GM12878 (cell line): ENCODE measurements around the gene KLRD1. TPM values are rescaled to one million over a fixed set of nuclear protein-coding genes. Genes with fewer than 3 reads are reported as not detected.

Experiments used
- ATAC-seq: fragments of 200-7000 bp; cut with Tn5 transposase; 3 replicates; pipeline ENCODE4 v1.9.1; 2020; ENCODE audit warnings: mild to moderate bottlenecking, moderate library complexity
- BruUV-seq: library from RNA; stranded (reverse); fragments of 400-500 nt; replicated peaks from 2 replicates; lab custom pipeline; 2021; lab: Mats Ljungman, UMichigan
- CTCF ChIA-PET: fragments of 300-600 bp; sonication (Branson Sonifier 250); formaldehyde crosslinking; extraction: SDS; loops from one replicate; lab custom pipeline; 2021; ENCODE audit warnings: inconsistent platforms; lab: Yijun Ruan, JAX
- POLR2A ChIA-PET: fragments of 350-600 bp; formaldehyde crosslinking; extraction: SDS; loops from one replicate; lab custom pipeline; 2021; ENCODE audit warnings: inconsistent platforms; lab: Charles Lee
- RAD21 ChIA-PET: fragments of 300-600 bp; sonication (Branson Sonifier 250); formaldehyde crosslinking; loops from one replicate; lab custom pipeline; 2023; ENCODE audit warnings: antibody characterized with exemption; ENCODE audit not compliant: unreplicated experiment; lab: Charles Lee
- SMC1A ChIA-PET: fragments of 300-600 bp; sonication (Branson Sonifier 250); formaldehyde crosslinking; loops from one replicate; lab custom pipeline; 2023; ENCODE audit not compliant: unreplicated experiment, uncharacterized antibody; lab: Charles Lee
- DNase-seq: peaks from one replicate; pipeline ENCODE4 v3.0.0-alpha.2; 2011; ENCODE audit warnings: low read depth, low spot score
- FAIRE-seq: peaks from 3 replicates; lab custom pipeline; 2011; peaks lifted over from hg19 to GRCh38; lab: Jason Lieb, UNC
- H2AFZ ChIP-seq: 2 replicates; pipeline ENCODE4 v1.6.0; 2011; ENCODE audit warnings: low read depth, low read length, control low read depth; ENCODE audit not compliant: control insufficient read depth
- H3K27ac ChIP-seq: 2 replicates; pipeline ENCODE4 v1.5.1; 2011; ENCODE audit warnings: control low read depth; ENCODE audit not compliant: control insufficient read depth, insufficient read depth
- H3K27me3 ChIP-seq, 2 experiments: replicated peaks in 1 of 2; 2 replicates each; pipeline versions ENCODE4 v1.6.0 to v1.6.1; 2011; ENCODE audit warnings: low read length in 1 of 2; ENCODE audit not compliant: control insufficient read depth in 2 of 2, insufficient read depth in 2 of 2
- H3K36me3 ChIP-seq, 2 experiments: 2 replicates each; pipeline ENCODE4 v1.5.1; 2011; ENCODE audit warnings: low read length in 1 of 2; ENCODE audit not compliant: control insufficient read depth in 2 of 2, insufficient read depth in 2 of 2
- H3K4me1 ChIP-seq: 2 replicates; pipeline ENCODE4 v1.6.1; 2011; ENCODE audit warnings: mild to moderate bottlenecking, low read length, moderate library complexity, mixed read lengths; ENCODE audit not compliant: control insufficient read depth, insufficient read depth
- H3K4me2 ChIP-seq: 2 replicates; pipeline ENCODE4 v1.6.0; 2011; ENCODE audit warnings: control low read depth; ENCODE audit not compliant: control insufficient read depth, insufficient read depth
- H3K4me3 ChIP-seq: fragments of 200-600 bp; sonication (generic); 2 replicates; pipeline ENCODE4 v1.5.1; 2016
- H3K79me2 ChIP-seq: 2 replicates; pipeline ENCODE4 v1.6.0; 2011; ENCODE audit warnings: low read length; ENCODE audit not compliant: control insufficient read depth, insufficient read depth
- H3K9ac ChIP-seq: 2 replicates; pipeline ENCODE4 v1.8.0; 2011; ENCODE audit warnings: low read length, control low read depth, mixed read lengths; ENCODE audit not compliant: control insufficient read depth, insufficient read depth
- H3K9me3 ChIP-seq: replicated peaks from 3 replicates; pipeline ENCODE4 v1.5.1; 2011; ENCODE audit warnings: mild to moderate bottlenecking, low read length; ENCODE audit not compliant: control insufficient read depth, insufficient read depth
- H4K20me1 ChIP-seq: 2 replicates; pipeline ENCODE4 v1.6.0; 2011; ENCODE audit not compliant: control insufficient read depth, insufficient read depth
- ATF3 ChIP-seq: IDR thresholded peaks from 2 replicates; pipeline ENCODE4 v1.6.1; 2011; ENCODE audit warnings: low read depth, mild to moderate bottlenecking, low read length, moderate library complexity, borderline replicate concordance; ENCODE audit errors: extremely low read depth
- BCL11A ChIP-seq: IDR thresholded peaks from 2 replicates; pipeline ENCODE4 v1.6.1; 2011; ENCODE audit warnings: low read depth, low read length
- CREB1 ChIP-seq: IDR thresholded peaks from 2 replicates; pipeline ENCODE4 v1.6.1; 2012; ENCODE audit warnings: low read depth, mild to moderate bottlenecking, inconsistent platforms
- CTCF ChIP-seq, 3 experiments: IDR thresholded peaks in 2 of 3; conservative IDR thresholded peaks in 1 of 3; 2 replicates each; pipeline ENCODE4 v1.5.1; 2011; ENCODE audit warnings: low read depth in 3 of 3, low read length in 3 of 3, mild to moderate bottlenecking in 3 of 3, control low read depth in 2 of 3, moderate library complexity in 2 of 3, inconsistent platforms in 1 of 3, mixed read lengths in 1 of 3; ENCODE audit not compliant: control insufficient read depth in 2 of 3, insufficient read depth in 1 of 3; ENCODE audit errors: extremely low read depth in 1 of 3
- CUX1 ChIP-seq: IDR thresholded peaks from 2 replicates; pipeline ENCODE4 v1.6.1; 2012; ENCODE audit warnings: improper control_type of control experiment, low read depth, low read length; ENCODE audit not compliant: insufficient replicate concordance
- EGR1 ChIP-seq, 2 experiments: IDR thresholded peaks; 1 replicate in 1 of 2; 2 replicates in 1 of 2; pipeline ENCODE4 v1.6.1; 2011 to 2012; ENCODE audit warnings: low read depth in 2 of 2, low read length in 2 of 2, borderline replicate concordance in 1 of 2, mild to moderate bottlenecking in 1 of 2, moderate library complexity in 1 of 2
- FOS ChIP-seq: IDR thresholded peaks from 3 replicates; pipeline ENCODE4 v1.6.1; 2011; ENCODE audit warnings: borderline replicate concordance; ENCODE audit not compliant: insufficient read length; ENCODE audit errors: extremely low read depth
- FOXK2 ChIP-seq: fragments of 450-650 bp; IDR thresholded peaks from 2 replicates; pipeline ENCODE4 v1.6.1; 2017; ENCODE audit warnings: mild to moderate bottlenecking, moderate library complexity
- FOXM1 ChIP-seq: IDR thresholded peaks from 2 replicates; pipeline ENCODE4 v1.6.1; 2012; ENCODE audit warnings: low read depth, mild to moderate bottlenecking, inconsistent platforms, low read length, moderate library complexity
- NR2C1 ChIP-seq: fragments of 450-650 bp; IDR thresholded peaks from 2 replicates; pipeline ENCODE4 v1.6.1; 2017; ENCODE audit warnings: antibody characterized with exemption, mild to moderate bottlenecking, moderate library complexity
- NRF1 ChIP-seq: conservative IDR thresholded peaks from 2 replicates; pipeline ENCODE4 v1.6.1; 2011; ENCODE audit warnings: mild to moderate bottlenecking, low read depth, low read length, improper control_type of control experiment
- SMAD1 ChIP-seq: fragments of 450-650 bp; IDR thresholded peaks from 2 replicates; pipeline ENCODE4 v1.6.1; 2018; ENCODE audit warnings: mild to moderate bottlenecking, low read depth; ENCODE audit not compliant: partially characterized antibody
- SMARCA5 ChIP-seq: fragments of 450-650 bp; IDR thresholded peaks from 2 replicates; pipeline ENCODE4 v1.6.1; 2017; ENCODE audit warnings: mild to moderate bottlenecking
- SP1 ChIP-seq: IDR thresholded peaks from one replicate; pipeline ENCODE4 v1.6.1; 2011; ENCODE audit warnings: low read depth, low read length
- SREBF2 ChIP-seq: IDR thresholded peaks from 2 replicates; pipeline ENCODE4 v1.6.1; 2012; ENCODE audit warnings: mild to moderate bottlenecking, low read length
- ZNF274 ChIP-seq: IDR thresholded peaks from one replicate; pipeline ENCODE4 v1.8.0; 2011; ENCODE audit not compliant: insufficient read length, insufficient read depth
- WGBS: methylation state at CpG from one replicate; pipeline ENCODE4 v1.1.6; 2016; ENCODE audit warnings: low lambda C conversion rate; ENCODE audit not compliant: insufficient replicate concordance, insufficient coverage; ENCODE audit errors: missing lambda C conversion rate; 5-methylcytosine and 5-hydroxymethylcytosine counted together
- in situ Hi-C: fragments of 300-500 bp; cut with MboI; formaldehyde crosslinking; loops from 9 replicates; pipeline ENCODE4 v1.14.3; 2018; ENCODE audit warnings: mixed read lengths
- intact Hi-C: fragments of 100-400 bp; cut with micrococcal nuclease; formaldehyde crosslinking; loops from one replicate; pipeline ENCODE4 v1.14.2; 2022; ENCODE audit not compliant: unreplicated experiment
- polyA plus RNA-seq, 11 experiments: library from polyadenylated mRNA; depleted of rRNA in 4 of 11; unstranded in 6 of 11; stranded (reverse) in 5 of 11; fragments of >200 nt; fragmentation: Nextera tagmentation in 4 of 11; fragmentation: Illumina TruSeq in 1 of 11; extraction: Ambion mirVana in 4 of 11; extraction: Trizol in 1 of 11; gene quantifications; 1 replicate in 1 of 11; 2 replicates in 10 of 11; pipeline versions ENCODE4 v1.2.1 to v1.2.3, GENCODE V29; 2011 to 2016; ENCODE audit warnings: inconsistent platforms in 2 of 11, missing spikeins in 2 of 11, low read depth in 1 of 11
- total RNA-seq, 4 experiments: library from RNA; depleted of rRNA in 3 of 4; stranded (reverse); fragments of >200 nt in 3 of 4; fragmentation: Illumina TruSeq in 1 of 4; extraction: Trizol in 1 of 4; gene quantifications; 2 replicates each; pipeline versions ENCODE4 v1.2.1 to v1.2.3, GENCODE V29; 2013 to 2021
- TF ChIP-seq, protein P1 (sequence below): fragments of 450-650 bp; IDR thresholded peaks from 2 replicates; pipeline ENCODE4 v1.6.1; 2016; ENCODE audit warnings: mild to moderate bottlenecking

The KLRD1 gene
- total and polyA plus RNA-seq, 10 of the 15 experiments (the other 5 are each of a cell fraction or from before 2014, with no cell fraction given): under 0.01 to 0.50 (median 0.13) TPM; not detected in 4

GRCh38 chr12:10283027-10283426 lies 24.6 kb upstream of the KLRD1 start:
- no peaks in the 10 kb centered on the region for H3K36me3 ChIP-seq
- TF ChIP-seq CREB1: no peak
- no peak for TF ChIP-seq CUX1
- no peak for TF ChIP-seq ZNF274
- no peak for TF ChIP-seq NRF1
- TF ChIP-seq SREBF2: no peak
- no peak for TF ChIP-seq SMAD1
- TF ChIP-seq CTCF (IDR thresholded peaks at IDR 0.05 in 2 of 3, conservative IDR thresholded peaks at IDR 0.05 in 1 of 3; ENCODE audit: control insufficient read depth in 2 of 3, extremely low read depth in 1 of 3, insufficient read depth in 1 of 3, low read depth in 3 of 3, low read length in 3 of 3): no peak
- TF ChIP-seq SMARCA5: no peak
- TF ChIP-seq, protein P1, sequence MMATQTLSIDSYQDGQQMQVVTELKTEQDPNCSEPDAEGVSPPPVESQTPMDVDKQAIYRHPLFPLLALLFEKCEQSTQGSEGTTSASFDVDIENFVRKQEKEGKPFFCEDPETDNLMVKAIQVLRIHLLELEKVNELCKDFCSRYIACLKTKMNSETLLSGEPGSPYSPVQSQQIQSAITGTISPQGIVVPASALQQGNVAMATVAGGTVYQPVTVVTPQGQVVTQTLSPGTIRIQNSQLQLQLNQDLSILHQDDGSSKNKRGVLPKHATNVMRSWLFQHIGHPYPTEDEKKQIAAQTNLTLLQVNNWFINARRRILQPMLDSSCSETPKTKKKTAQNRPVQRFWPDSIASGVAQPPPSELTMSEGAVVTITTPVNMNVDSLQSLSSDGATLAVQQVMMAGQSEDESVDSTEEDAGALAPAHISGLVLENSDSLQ: no peak
- TF ChIP-seq BCL11A: no peak
- TF ChIP-seq SP1: no peak
- TF ChIP-seq FOXM1: no peak
- TF ChIP-seq FOS: no peak
- no peak for TF ChIP-seq FOXK2
- no peak for TF ChIP-seq ATF3
- TF ChIP-seq NR2C1: no peak
- no peak for TF ChIP-seq EGR1 (IDR thresholded peaks at IDR 0.05; ENCODE audit: borderline replicate concordance in 1 of 2, low read depth in 2 of 2, low read length in 2 of 2)
- TF ChIP-seq, all 136 proteins: peak for 0
- Histone ChIP-seq H3K4me1 (0 out of 2 replicates have a peak, but pooled peaks cover 6% of the 10 kb centered on the region), H3K27ac (no peak overlapping the region), H3K27me3 (no peaks in the 10 kb centered on the region), H3K4me3 (no peak overlapping the region), H2AFZ (no peak overlapping the region), H3K79me2 (no peaks in the 10 kb centered on the region), H3K9me3 (no peaks in the 10 kb centered on the region), H3K4me2 (no peak overlapping the region), H4K20me1 (no peaks in the 10 kb centered on the region), H3K9ac (no peak overlapping the region)
- WGBS: 31% methylated on average over 4 of the region's 4 CpGs
- POLR2A ChIA-PET: interaction anchor here (0.8 kb wide), 1 partner anchor 10 kb away, joined by 4 read pairs; no protein-coding TSS in a partner anchor
- SMC1A ChIA-PET: no interaction called here
- intact Hi-C loops (no loop called here), in situ Hi-C loops (no loop called here)
- BruUV-seq: no TSS peak
- no peak for ATAC-seq
- CTCF ChIA-PET: interaction anchor here (0.7 kb wide), 1 partner anchor 488 kb away, joined by 3 read pairs; no protein-coding TSS in a partner anchor
- RAD21 ChIA-PET: no interaction called here
- FAIRE-seq: no peak
- DNase-seq: no peak
